ENCODE measurements around the gene TFAM. TPM values are rescaled to one million over a fixed set of nuclear protein-coding genes. Genes with fewer than 3 reads are reported as not detected.

Gene TFAM
- total RNA-seq, 1 experiment from 2014 or later, result 57.6 TPM

DNA sequence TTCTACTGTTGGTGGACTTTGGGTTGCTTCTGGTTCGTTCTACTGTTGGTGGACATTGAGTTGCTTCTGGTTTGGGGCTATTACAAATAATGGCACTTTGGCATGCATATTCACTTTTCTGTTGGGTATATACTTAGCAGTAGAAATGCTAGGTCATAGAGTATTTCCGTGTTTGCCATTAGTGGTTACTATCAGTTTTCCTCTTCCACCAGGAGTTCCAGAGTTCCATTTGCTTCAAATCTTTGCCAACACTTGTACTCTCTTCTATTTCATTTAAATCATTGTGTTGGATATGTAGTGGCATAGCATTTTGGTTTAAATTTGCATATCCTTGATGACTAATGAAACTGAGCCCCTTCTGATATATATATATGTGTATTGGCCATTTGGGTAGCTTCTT lies 35.2 kb upstream of the TFAM start:
- ChIA-PET CTCF (interaction anchor here (0.6 kb wide), 1 partner anchor 21 kb away, joined by 4 read pairs; no protein-coding TSS in a partner anchor), POLR2A (interaction anchor here (1.0 kb wide), 1 partner anchor 35 kb away, joined by 3 read pairs; the partner anchor contains the start of gene TFAM), RAD21 (ENCODE audit: low non-redundant PET in 1 of 2, low total read pairs in 2 of 2, uncharacterized antibody in 2 of 2, unreplicated experiment in 2 of 2) (no interaction called here)
- H3K9me3 ChIP-seq (ENCODE audit: control insufficient read depth in 1 of 2, insufficient read depth in 1 of 2, low read depth in 1 of 2, low read length in 2 of 2), result no peaks in the 10 kb centered on the region
- DNase-seq (ENCODE audit: low read depth, low spot score) (no peak), ATAC-seq (no peak)
- no peak overlapping the region for H3K9ac ChIP-seq (ENCODE audit: low read length)
- no TSS peak for BruUV-seq (replicated peaks)
- no peaks in the 10 kb centered on the region for H4K20me1 ChIP-seq (ENCODE audit: insufficient read depth)
- no peak overlapping the region for H2AFZ ChIP-seq (ENCODE audit: low read depth, low read length, poor library complexity, severe bottlenecking)
- intact Hi-C loops (cut with micrococcal nuclease), result no loop called here
- H3K79me2 ChIP-seq (ENCODE audit: insufficient read depth, low read length), result peaks cover 42% of the 10 kb centered on the region
- no peaks in the 10 kb centered on the region for H3K27me3 ChIP-seq (ENCODE audit: insufficient read depth, low read length)
- H3K27ac ChIP-seq (ENCODE audit: low read depth, low read length), result no peak overlapping the region
- H3K4me1 ChIP-seq (ENCODE audit: control insufficient read depth in 1 of 2, insufficient read depth in 2 of 2, low read length in 2 of 2), result no peaks in the 10 kb centered on the region
- no peak overlapping the region for H3K4me2 ChIP-seq (ENCODE audit: low read length)
- H3K36me3 ChIP-seq (ENCODE audit: control insufficient read depth in 1 of 2, insufficient read depth in 2 of 2, low read length in 2 of 2), result no peaks in the 10 kb centered on the region
- TF ChIP-seq ELF1 (IDR thresholded peaks at IDR 0.05; ENCODE audit: borderline replicate concordance, low read depth) (no peak), ATF3 (IDR thresholded peaks at IDR 0.05) (no peak), CEBPB (IDR thresholded peaks at IDR 0.05; ENCODE audit: low read depth) (no peak), ZNF274 (IDR thresholded peaks at IDR 0.05; ENCODE audit: low read depth, low read length) (no peak), SRF (IDR thresholded peaks at IDR 0.05; ENCODE audit: low read depth) (no peak), SP1 (IDR thresholded peaks at IDR 0.05; ENCODE audit: low read depth) (no peak), REST (IDR thresholded peaks at IDR 0.05; ENCODE audit: low read depth) (no peak), ZFX (IDR thresholded peaks at IDR 0.05) (no peak), CBX3 (IDR thresholded peaks at IDR 0.05; ENCODE audit: low read depth) (no peak), EZH2 (IDR thresholded peaks at IDR 0.05) (no peak), ZBTB33 (IDR thresholded peaks at IDR 0.05; ENCODE audit: extremely low read depth, insufficient replicate concordance, low read length) (no peak), MAX (IDR thresholded peaks at IDR 0.05) (no peak), POLR2AphosphoS5 (IDR thresholded peaks at IDR 0.05; ENCODE audit: low read depth, low read length) (no peak), POLR2A (IDR thresholded peaks at IDR 0.05; ENCODE audit: borderline replicate concordance, extremely low read depth, insufficient read depth, insufficient read length) (no peak), RAD21 (IDR thresholded peaks at IDR 0.05; ENCODE audit: low read depth) (no peak), FOSL1 (IDR thresholded peaks at IDR 0.05; ENCODE audit: low read depth) (no peak), EZH2phosphoT487 (IDR thresholded peaks at IDR 0.05; ENCODE audit: borderline replicate concordance) (no peak), JUND (IDR thresholded peaks at IDR 0.05) (no peak), EGR1 (IDR thresholded peaks at IDR 0.05; ENCODE audit: low read depth) (no peak)
- TF ChIP-seq, protein P1, sequence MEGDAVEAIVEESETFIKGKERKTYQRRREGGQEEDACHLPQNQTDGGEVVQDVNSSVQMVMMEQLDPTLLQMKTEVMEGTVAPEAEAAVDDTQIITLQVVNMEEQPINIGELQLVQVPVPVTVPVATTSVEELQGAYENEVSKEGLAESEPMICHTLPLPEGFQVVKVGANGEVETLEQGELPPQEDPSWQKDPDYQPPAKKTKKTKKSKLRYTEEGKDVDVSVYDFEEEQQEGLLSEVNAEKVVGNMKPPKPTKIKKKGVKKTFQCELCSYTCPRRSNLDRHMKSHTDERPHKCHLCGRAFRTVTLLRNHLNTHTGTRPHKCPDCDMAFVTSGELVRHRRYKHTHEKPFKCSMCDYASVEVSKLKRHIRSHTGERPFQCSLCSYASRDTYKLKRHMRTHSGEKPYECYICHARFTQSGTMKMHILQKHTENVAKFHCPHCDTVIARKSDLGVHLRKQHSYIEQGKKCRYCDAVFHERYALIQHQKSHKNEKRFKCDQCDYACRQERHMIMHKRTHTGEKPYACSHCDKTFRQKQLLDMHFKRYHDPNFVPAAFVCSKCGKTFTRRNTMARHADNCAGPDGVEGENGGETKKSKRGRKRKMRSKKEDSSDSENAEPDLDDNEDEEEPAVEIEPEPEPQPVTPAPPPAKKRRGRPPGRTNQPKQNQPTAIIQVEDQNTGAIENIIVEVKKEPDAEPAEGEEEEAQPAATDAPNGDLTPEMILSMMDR (IDR thresholded peaks at IDR 0.05 in 2 of 3, conservative IDR thresholded peaks at IDR 0.05 in 1 of 3; ENCODE audit: borderline replicate concordance in 1 of 3, insufficient read depth in 1 of 3, low read depth in 2 of 3, low read length in 2 of 3), result no peak
- no peaks in the 10 kb centered on the region for H3K9me2 ChIP-seq (ENCODE audit: insufficient read depth)
- no peak overlapping the region for H3K4me3 ChIP-seq (replicated peaks in 1 of 2; ENCODE audit: low read depth in 1 of 2, low read length in 2 of 2)

All from HCT116 (cell line).